Neuronal stem cell (in vitro differentiated cells): ENCODE measurements around the gene PCARE.

Experiments
- DNase-seq: peaks from one replicate; pipeline ENCODE4 v3.0.0-alpha.2; 2013; ENCODE audit warnings: low spot score
- H2AFZ ChIP-seq: one replicate; pipeline ENCODE4 v1.6.1; 2013; ENCODE audit warnings: mild to moderate bottlenecking, low read length, inconsistent platforms
- H2AK5ac ChIP-seq: 2 replicates; pipeline ENCODE4 v1.6.1; 2013; ENCODE audit warnings: low read depth, mild to moderate bottlenecking, inconsistent platforms, low read length, moderate library complexity, mixed read lengths
- H2BK120ac ChIP-seq: 2 replicates; pipeline ENCODE4 v1.6.1; 2013; ENCODE audit warnings: low read depth, mild to moderate bottlenecking, inconsistent platforms, low read length, moderate library complexity, mixed read lengths
- H2BK12ac ChIP-seq: one replicate; pipeline ENCODE4 v1.6.1; 2013; ENCODE audit warnings: low read length, inconsistent platforms
- H2BK15ac ChIP-seq: 2 replicates; pipeline ENCODE4 v1.6.1; 2013; ENCODE audit warnings: mild to moderate bottlenecking, low read length, inconsistent platforms, mixed read lengths
- H2BK5ac ChIP-seq: one replicate; pipeline ENCODE4 v1.6.1; 2013; ENCODE audit warnings: inconsistent platforms, mild to moderate bottlenecking, low read length, moderate library complexity
- H3K14ac ChIP-seq: one replicate; pipeline ENCODE4 v1.6.1; 2013; ENCODE audit warnings: low read length, inconsistent platforms
- H3K18ac ChIP-seq: 2 replicates; pipeline ENCODE4 v1.6.1; 2013; ENCODE audit warnings: low read length, inconsistent platforms
- H3K23ac ChIP-seq: 2 replicates; pipeline ENCODE4 v1.6.1; 2013; ENCODE audit warnings: low read depth, mild to moderate bottlenecking, mixed read lengths, low read length, inconsistent platforms; ENCODE audit not compliant: poor library complexity
- H3K27ac ChIP-seq: replicated peaks from 3 replicates; pipeline ENCODE4 v1.5.1; 2013; ENCODE audit warnings: low read length, inconsistent platforms
- H3K27me3 ChIP-seq, 3 experiments: 2 replicates each; pipeline ENCODE4 v1.6.1; 2013; ENCODE audit warnings: low read length in 3 of 3, mild to moderate bottlenecking in 2 of 3, inconsistent platforms in 1 of 3, low read depth in 1 of 3, mixed read lengths in 1 of 3, moderate library complexity in 1 of 3; ENCODE audit not compliant: control insufficient read depth in 3 of 3, insufficient read depth in 3 of 3
- H3K36me3 ChIP-seq, 2 donors: replicated peaks in 1 of 2; 2 replicates each; pipeline ENCODE4 v1.6.1; 2013; ENCODE audit warnings: low read length in 2 of 2; ENCODE audit not compliant: control insufficient read depth in 2 of 2, insufficient read depth in 2 of 2
- H3K4ac ChIP-seq: 2 replicates; pipeline ENCODE4 v1.6.1; 2013; ENCODE audit warnings: inconsistent platforms, mild to moderate bottlenecking, low read length, moderate library complexity
- H3K4me1 ChIP-seq, 2 donors: 1 replicate in 1 of 2; 2 replicates in 1 of 2; pipeline ENCODE4 v1.6.1; 2013; ENCODE audit warnings: low read length in 2 of 2, low read depth in 1 of 2; ENCODE audit not compliant: control insufficient read depth in 2 of 2, insufficient read depth in 1 of 2
- H3K4me2 ChIP-seq: one replicate; pipeline ENCODE4 v1.6.1; 2013; ENCODE audit warnings: mild to moderate bottlenecking, low read length, inconsistent platforms; ENCODE audit not compliant: insufficient read depth, poor library complexity, severe bottlenecking
- H3K4me3 ChIP-seq, 2 donors: 2 replicates each; pipeline ENCODE4 v1.5.1; 2013; ENCODE audit warnings: low read length in 2 of 2, mild to moderate bottlenecking in 2 of 2, inconsistent platforms in 1 of 2, moderate library complexity in 1 of 2
- H3K79me1 ChIP-seq: one replicate; pipeline ENCODE4 v1.6.1; 2013; ENCODE audit warnings: low read depth, mild to moderate bottlenecking, inconsistent platforms, low read length, moderate library complexity
- H3K9ac ChIP-seq: one replicate; pipeline ENCODE4 v1.6.1; 2013; ENCODE audit warnings: mild to moderate bottlenecking, low read depth, low read length, inconsistent platforms; ENCODE audit not compliant: poor library complexity
- H3K9me3 ChIP-seq, 2 donors: replicated peaks in 1 of 2; 2 replicates each; pipeline versions ENCODE3 to v1.6.1; 2013; ENCODE audit warnings: low read length in 2 of 2, mild to moderate bottlenecking in 2 of 2, inconsistent platforms in 1 of 2, low read depth in 1 of 2, mixed read lengths in 1 of 2, moderate library complexity in 1 of 2; ENCODE audit not compliant: control insufficient read depth in 2 of 2, insufficient read depth in 1 of 2
- H4K8ac ChIP-seq: one replicate; pipeline ENCODE4 v1.6.1; 2013; ENCODE audit warnings: low read depth, mild to moderate bottlenecking, inconsistent platforms, low read length, moderate library complexity
- H4K91ac ChIP-seq: one replicate; pipeline ENCODE4 v1.6.1; 2013; ENCODE audit warnings: low read length, low read depth, mild to moderate bottlenecking, inconsistent platforms; ENCODE audit not compliant: poor library complexity
- WGBS, 2 donors: extraction: QIAGEN DNeasy Blood & Tissue Kit; methylation state at CpG; one replicate each; pipeline ENCODE4 v1.1.7; 2013; ENCODE audit warnings: missing lambda C conversion rate in 2 of 2, mixed read lengths in 1 of 2; ENCODE audit not compliant: insufficient read length in 2 of 2, insufficient replicate concordance in 1 of 2; ENCODE audit errors: extremely low coverage in 2 of 2; 5-methylcytosine and 5-hydroxymethylcytosine counted together

PCARE gene

GRCh38 chr2:29117636-29118303, 43.4 kb upstream of the PCARE start:
- Histone ChIP-seq H2AK5ac (no peak overlapping the region), H2BK12ac (no peak overlapping the region), H4K91ac (no peak overlapping the region), H3K23ac (no peak overlapping the region), H3K4me2 (no peak overlapping the region), H3K36me3 (no peaks in the 10 kb centered on the region), H2AFZ (no peak overlapping the region), H3K18ac (no peak overlapping the region), H3K9ac (no peak overlapping the region), H3K27ac (no peak overlapping the region), H4K8ac (no peak overlapping the region), H3K9me3 (peaks cover 0 to 2% of the 10 kb centered on the region in 2 donors), H3K4me1 (peaks cover 0 to 3% of the 10 kb centered on the region in 2 donors), H2BK120ac (no peak overlapping the region), H3K27me3 (peaks cover 2 to 34% (median 24%) of the 10 kb centered on the region in 3 experiments), H3K4me3 (no peak overlapping the region), H3K4ac (no peak overlapping the region), H2BK5ac (no peak overlapping the region), H3K79me1 (no peaks in the 10 kb centered on the region), H2BK15ac (no peak overlapping the region), H3K14ac (no peak overlapping the region)
- no CpG with 5 or more reads among the region's 2 CpGs for WGBS, 2 donors
- DNase-seq: no peak

DNA sequence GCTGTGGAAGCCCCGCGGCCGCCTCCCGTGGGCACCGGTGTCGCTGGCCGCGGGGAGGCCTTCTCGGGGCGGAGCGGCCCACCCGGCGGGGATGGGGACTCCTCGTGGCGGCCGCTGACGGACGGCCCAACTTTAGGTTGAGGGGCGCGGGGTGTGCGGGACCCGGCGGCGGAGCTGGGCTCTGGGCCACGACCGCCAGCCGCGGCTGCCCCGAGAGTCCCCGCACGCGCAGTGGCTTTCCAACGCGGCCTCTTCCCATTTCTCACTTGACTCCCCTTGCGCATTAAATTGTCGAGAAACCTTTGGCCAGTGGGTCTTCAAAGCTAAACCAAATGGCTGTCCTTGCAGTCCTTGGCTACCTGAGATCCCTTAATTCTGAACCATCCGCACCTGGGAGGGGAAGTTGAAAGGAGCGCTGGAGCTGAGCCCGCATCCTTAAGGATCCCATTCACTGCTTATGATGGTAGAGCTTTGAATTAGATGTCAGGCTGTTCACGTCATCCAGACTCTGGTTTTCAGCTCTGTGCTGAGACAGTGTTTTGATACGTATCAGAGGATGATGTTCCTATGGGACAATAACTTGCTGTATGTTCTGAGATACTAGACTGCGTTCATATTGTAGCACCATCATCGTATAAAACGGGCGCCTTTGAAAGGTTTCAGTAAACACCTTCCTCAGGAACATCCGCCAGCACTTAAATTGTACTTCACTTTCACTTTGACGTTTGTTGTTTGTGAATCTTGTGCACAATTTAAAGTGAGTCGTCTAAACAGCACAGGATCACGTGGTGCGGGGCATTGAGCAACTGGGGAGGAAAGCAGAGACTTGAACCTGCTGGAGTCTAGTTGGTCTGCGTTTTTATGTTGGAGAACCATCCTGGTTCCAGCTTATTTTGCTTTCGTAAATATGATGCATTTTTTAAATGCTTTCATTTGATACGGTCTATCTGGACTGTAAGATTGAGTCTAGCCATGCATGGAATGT, 41.8 kb upstream of the PCARE start:
- H3K9me3 ChIP-seq: peaks cover 0 to 2% of the 10 kb centered on the region in 2 donors
- H2BK120ac ChIP-seq: no peak overlapping the region
- no peak overlapping the region for H3K14ac ChIP-seq
- H4K91ac ChIP-seq: no peak overlapping the region
- H2BK5ac ChIP-seq: no peak overlapping the region
- no peak for DNase-seq
- no peak overlapping the region for H4K8ac ChIP-seq
- H2AFZ ChIP-seq: peak overlapping the region; percentile 91
- H3K23ac ChIP-seq: peak overlapping the region; percentile 5
- peak overlapping the region; percentile 55 to 92 for H3K4me3 ChIP-seq
- H2AK5ac ChIP-seq: no peak overlapping the region
- H2BK12ac ChIP-seq: no peak overlapping the region
- peaks cover 2 to 43% (median 24%) of the 10 kb centered on the region in 3 experiments for H3K27me3 ChIP-seq
- peak overlapping the region; percentile 2 for H2BK15ac ChIP-seq
- H3K36me3 ChIP-seq: no peaks in the 10 kb centered on the region
- H3K18ac ChIP-seq: peak overlapping the region; percentile 87
- no peak overlapping the region for H3K27ac ChIP-seq
- H3K4me2 ChIP-seq: peak overlapping the region; percentile 93
- H3K4me1 ChIP-seq: peaks cover 0 to 3% of the 10 kb centered on the region in 2 donors
- H3K9ac ChIP-seq: peak overlapping the region; percentile 70
- no CpG with 5 or more reads among the region's 53 CpGs for WGBS, 2 donors
- no peaks in the 10 kb centered on the region for H3K79me1 ChIP-seq
- H3K4ac ChIP-seq: no peak overlapping the region

DNA sequence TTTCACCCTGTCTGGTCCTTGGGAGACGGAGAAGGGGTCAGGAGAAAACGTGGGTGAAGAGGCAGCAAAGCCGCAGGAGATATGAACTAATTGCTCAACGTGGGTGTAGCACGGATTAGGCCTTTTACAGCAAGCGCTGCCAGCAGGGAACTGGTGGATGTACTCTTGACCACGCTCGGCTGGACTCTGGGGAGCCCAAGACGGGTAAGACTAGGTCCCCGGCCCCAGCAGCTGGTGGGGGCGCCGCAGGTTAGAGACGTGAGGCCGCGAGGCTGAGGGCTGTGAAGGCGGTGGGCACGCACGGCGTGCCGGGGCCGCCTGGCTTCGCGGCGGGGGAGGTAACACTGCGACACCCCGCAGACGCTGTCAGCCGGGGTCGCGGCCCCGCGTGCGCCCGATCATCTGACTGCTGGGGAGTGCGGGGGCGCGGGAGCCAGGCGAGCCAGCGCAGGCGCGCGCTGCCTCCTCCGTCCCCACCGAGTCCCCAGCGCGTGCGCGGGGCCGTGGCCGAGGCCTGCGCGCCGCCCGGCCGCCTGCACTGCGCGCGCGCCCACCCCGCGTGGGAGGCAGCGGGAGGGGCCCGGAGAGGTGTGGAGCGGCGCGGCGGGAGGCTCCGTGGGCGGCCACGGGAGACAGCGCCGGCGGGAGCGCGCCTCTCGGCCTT, 40.8 kb upstream of the PCARE start, which contains the start of gene CLIP4:
TSS of gene CLIP4 (plus strand) at position 470 of the 664 bp plus-strand sequence. CDS start 5,974 bp downstream, outside the sequence.
- H3K36me3 ChIP-seq: no peaks in the 10 kb centered on the region
- H3K14ac ChIP-seq: peak within 1 kb of the TSS; percentile 40
- peak within 1 kb of the TSS; percentile 69 for H2BK15ac ChIP-seq
- peaks cover 0 to 2% of the 10 kb centered on the region in 2 donors for H3K9me3 ChIP-seq
- H2AFZ ChIP-seq: peak within 1 kb of the TSS; percentile 91
- no peaks in the 10 kb centered on the region for H3K79me1 ChIP-seq
- peaks cover 0 to 3% of the 10 kb centered on the region in 2 donors for H3K4me1 ChIP-seq
- peak within 1 kb of the TSS; percentile 55 to 92 for H3K4me3 ChIP-seq
- H3K4me2 ChIP-seq: peak within 1 kb of the TSS; percentile 93
- H3K4ac ChIP-seq: no peak within 1 kb of the TSS
- H2BK5ac ChIP-seq: peak within 1 kb of the TSS; percentile 16
- DNase-seq: no peak
- WGBS, 2 donors: no CpG with 5 or more reads among the region's 76 CpGs
- no peak within 1 kb of the TSS for H2AK5ac ChIP-seq
- peak within 1 kb of the TSS; percentile 87 for H3K9ac ChIP-seq
- H4K8ac ChIP-seq: no peak within 1 kb of the TSS
- peak within 1 kb of the TSS; percentile 91 for H3K18ac ChIP-seq
- peaks cover 2 to 43% (median 24%) of the 10 kb centered on the region in 3 experiments for H3K27me3 ChIP-seq
- no peak within 1 kb of the TSS for H2BK12ac ChIP-seq
- H4K91ac ChIP-seq: no peak within 1 kb of the TSS
- no peak within 1 kb of the TSS for H2BK120ac ChIP-seq
- no peak within 1 kb of the TSS for H3K27ac ChIP-seq
- peak within 1 kb of the TSS; percentile 10 for H3K23ac ChIP-seq
